PC-3 (cell line): ENCODE results near the gene ZNF213. TPM values are rescaled to one million over a fixed set of nuclear protein-coding genes. Genes with fewer than 3 reads are reported as not detected.
"Not testable (repeated sequence)": the region's sequence is repeated elsewhere in the genome, so short reads cannot be mapped to it uniquely, and the experiment has no call there.

Experiments
- ATAC-seq: fragments of 200-7000 bp; cut with Tn5 transposase; 2 replicates; pipeline ENCODE4 v1.9.1; 2020; ENCODE audit warnings: mild to moderate bottlenecking, moderate library complexity
- BruUV-seq: library from RNA; stranded (reverse); fragments of 400-500 nt; replicated peaks from 2 replicates; lab custom pipeline; 2021; lab: Mats Ljungman, UMichigan
- CTCF ChIA-PET: fragments of 300-600 bp; sonication (Branson Sonifier 250); formaldehyde crosslinking; loops from one replicate; lab custom pipeline; 2022; ENCODE audit warnings: antibody characterized with exemption; lab: Charles Lee
- POLR2A ChIA-PET: fragments of 300-600 bp; sonication (Branson Sonifier 250); formaldehyde crosslinking; loops from one replicate; lab custom pipeline; 2022; ENCODE audit warnings: antibody characterized with exemption; ENCODE audit not compliant: unreplicated experiment; lab: Charles Lee
- DNase-seq: peaks from one replicate; pipeline ENCODE4 v3.0.0-alpha.2; 2015
- H2AFZ ChIP-seq: fragments of 300-600 bp; sonication (generic); 2 replicates; pipeline ENCODE4 v1.6.0; 2016; ENCODE audit warnings: antibody characterized with exemption, low read length
- H3F3A ChIP-seq: fragments of 300-600 bp; sonication (generic); one replicate; pipeline ENCODE4 v1.6.0; 2017; ENCODE audit warnings: antibody characterized with exemption, low read length, control low read depth, mild to moderate bottlenecking; ENCODE audit not compliant: unreplicated experiment
- H3K27ac ChIP-seq: fragments of 300-600 bp; sonication (generic); 2 replicates; pipeline ENCODE4 v1.5.1; 2016; ENCODE audit warnings: mild to moderate bottlenecking, low read length
- H3K27me3 ChIP-seq: fragments of 300-600 bp; sonication (generic); 2 replicates; pipeline ENCODE4 v1.6.1; 2016; ENCODE audit warnings: low read length, mixed read lengths
- H3K36me3 ChIP-seq: fragments of 300-600 bp; sonication (generic); 2 replicates; pipeline ENCODE4 v1.6.1; 2016; ENCODE audit warnings: low read depth, mixed run types, low read length, mixed read lengths
- H3K4me1 ChIP-seq: fragments of 300-600 bp; sonication (generic); 2 replicates; pipeline ENCODE4 v1.5.1; 2016; ENCODE audit warnings: low read length; ENCODE audit not compliant: insufficient read depth
- H3K4me2 ChIP-seq: fragments of 300-600 bp; sonication (generic); 2 replicates; pipeline ENCODE4 v1.6.0; 2016; ENCODE audit warnings: low read length
- H3K4me3 ChIP-seq: fragments of 300-600 bp; sonication (generic); 2 replicates; pipeline ENCODE4 v1.5.1; 2016; ENCODE audit warnings: mild to moderate bottlenecking, low read length, mixed read lengths
- H3K79me2 ChIP-seq: fragments of 300-600 bp; sonication (generic); 2 replicates; pipeline ENCODE4 v1.6.1; 2017; ENCODE audit warnings: low read length, mixed read lengths
- H3K9ac ChIP-seq: fragments of 300-600 bp; sonication (generic); 2 replicates; pipeline ENCODE4 v1.6.0; 2016; ENCODE audit warnings: mild to moderate bottlenecking, low read length
- H3K9me2 ChIP-seq: fragments of 300-600 bp; sonication (generic); replicated peaks from 2 replicates; pipeline ENCODE4 v1.6.1; 2016; ENCODE audit warnings: mixed run types, low read length, mixed read lengths
- H3K9me3 ChIP-seq: fragments of 300-600 bp; sonication (generic); 2 replicates; pipeline ENCODE4 v1.6.1; 2016; ENCODE audit warnings: low read length, mixed read lengths
- H4K20me1 ChIP-seq: fragments of 300-600 bp; sonication (generic); 2 replicates; pipeline ENCODE4 v1.6.1; 2016; ENCODE audit warnings: low read length, mixed read lengths
- EZH2 ChIP-seq: fragments of 300-600 bp; sonication (generic); IDR thresholded peaks from one replicate; pipeline ENCODE4 v1.6.1; 2017; ENCODE audit warnings: antibody characterized with exemption, mild to moderate bottlenecking, low read length; ENCODE audit not compliant: unreplicated experiment
- EZH2phosphoT487 ChIP-seq: fragments of 300-600 bp; sonication (generic); IDR thresholded peaks from 2 replicates; pipeline ENCODE4 v1.6.1; 2018; ENCODE audit warnings: mild to moderate bottlenecking, antibody characterized with exemption, low read length, borderline replicate concordance
- intact Hi-C: fragments of 100-400 bp; cut with micrococcal nuclease; formaldehyde crosslinking; loops from 2 replicates; pipeline ENCODE4 v1.9.0; 2023
- total RNA-seq: library from RNA; depleted of rRNA; stranded (reverse); fragments of >200 nt; gene quantifications from 2 replicates; pipeline ENCODE4 v1.2.3, GENCODE V29; 2014
- TF ChIP-seq, protein P1 (sequence below): fragments of 300-600 bp; sonication (generic); conservative IDR thresholded peaks from 2 replicates; pipeline ENCODE4 v1.5.1; 2017; ENCODE audit warnings: antibody characterized with exemption, low read depth, mild to moderate bottlenecking, low read length

The ZNF213 gene
- total RNA-seq, 1 experiment from 2014 or later = 3.6 TPM

DNA sequence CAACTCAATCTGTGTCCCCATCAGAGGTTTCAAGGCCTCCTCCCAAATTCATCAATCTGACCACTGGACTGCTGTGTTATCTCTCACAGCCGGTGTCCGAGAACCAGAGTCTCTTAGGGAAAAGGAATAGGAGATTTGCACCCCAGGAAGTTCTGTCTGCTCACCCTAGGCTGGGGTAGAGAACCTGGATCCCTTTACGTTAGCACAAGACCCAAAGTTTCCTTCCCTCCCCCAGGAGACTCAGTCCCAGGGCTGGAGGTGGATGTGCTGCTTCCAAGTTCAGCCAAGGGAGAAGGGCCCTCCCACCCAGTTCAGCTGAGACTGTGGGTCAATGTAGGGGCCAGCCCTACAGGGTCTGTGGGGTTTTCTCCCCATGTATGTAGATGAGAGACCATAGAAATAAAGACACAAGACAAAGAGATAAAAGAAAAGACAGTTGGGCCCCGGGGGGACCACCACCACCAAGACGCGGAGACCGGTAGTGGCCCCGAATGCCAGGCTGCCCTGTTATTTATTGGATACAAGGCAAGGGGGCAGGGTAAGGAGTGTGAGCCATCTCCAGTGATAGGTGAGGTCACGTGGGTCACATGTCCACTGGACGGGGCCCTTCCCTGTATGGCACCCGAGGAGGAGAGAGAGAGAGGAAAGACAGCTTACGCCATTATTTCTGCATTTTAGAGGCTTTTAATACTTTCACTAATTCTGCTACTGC is 30.4 kb downstream of the ZNF213 start:
- Histone ChIP-seq H3F3A (no peaks in the 10 kb centered on the region), H3K9me2 (no peaks in the 10 kb centered on the region), H3K9me3 (no peaks in the 10 kb centered on the region), H3K36me3 (no peaks in the 10 kb centered on the region), H4K20me1 (no peaks in the 10 kb centered on the region), H3K27ac (no peak overlapping the region), H3K4me3 (peak overlapping the region; percentile 35; the same call in 1 of the 2 replicates), H3K4me2 (peak overlapping the region; percentile 43; the same call in 1 of the 2 replicates), H3K4me1 (no peaks in the 10 kb centered on the region), H2AFZ (peak overlapping the region; percentile 65), H3K27me3 (peaks cover 10% of the 10 kb centered on the region; the same call in 1 of the 2 replicates), H3K9ac (no peak overlapping the region), H3K79me2 (no peaks in the 10 kb centered on the region)
- ATAC-seq (no peak), DNase-seq (no peak)
- CTCF ChIA-PET = no interaction called here
- no peak for TF ChIP-seq EZH2
- no peak for TF ChIP-seq EZH2phosphoT487
- TF ChIP-seq, protein P1, sequence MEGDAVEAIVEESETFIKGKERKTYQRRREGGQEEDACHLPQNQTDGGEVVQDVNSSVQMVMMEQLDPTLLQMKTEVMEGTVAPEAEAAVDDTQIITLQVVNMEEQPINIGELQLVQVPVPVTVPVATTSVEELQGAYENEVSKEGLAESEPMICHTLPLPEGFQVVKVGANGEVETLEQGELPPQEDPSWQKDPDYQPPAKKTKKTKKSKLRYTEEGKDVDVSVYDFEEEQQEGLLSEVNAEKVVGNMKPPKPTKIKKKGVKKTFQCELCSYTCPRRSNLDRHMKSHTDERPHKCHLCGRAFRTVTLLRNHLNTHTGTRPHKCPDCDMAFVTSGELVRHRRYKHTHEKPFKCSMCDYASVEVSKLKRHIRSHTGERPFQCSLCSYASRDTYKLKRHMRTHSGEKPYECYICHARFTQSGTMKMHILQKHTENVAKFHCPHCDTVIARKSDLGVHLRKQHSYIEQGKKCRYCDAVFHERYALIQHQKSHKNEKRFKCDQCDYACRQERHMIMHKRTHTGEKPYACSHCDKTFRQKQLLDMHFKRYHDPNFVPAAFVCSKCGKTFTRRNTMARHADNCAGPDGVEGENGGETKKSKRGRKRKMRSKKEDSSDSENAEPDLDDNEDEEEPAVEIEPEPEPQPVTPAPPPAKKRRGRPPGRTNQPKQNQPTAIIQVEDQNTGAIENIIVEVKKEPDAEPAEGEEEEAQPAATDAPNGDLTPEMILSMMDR = no peak
- POLR2A ChIA-PET = no interaction called here
- intact Hi-C loops = no loop called here
- no TSS peak for BruUV-seq

DNA sequence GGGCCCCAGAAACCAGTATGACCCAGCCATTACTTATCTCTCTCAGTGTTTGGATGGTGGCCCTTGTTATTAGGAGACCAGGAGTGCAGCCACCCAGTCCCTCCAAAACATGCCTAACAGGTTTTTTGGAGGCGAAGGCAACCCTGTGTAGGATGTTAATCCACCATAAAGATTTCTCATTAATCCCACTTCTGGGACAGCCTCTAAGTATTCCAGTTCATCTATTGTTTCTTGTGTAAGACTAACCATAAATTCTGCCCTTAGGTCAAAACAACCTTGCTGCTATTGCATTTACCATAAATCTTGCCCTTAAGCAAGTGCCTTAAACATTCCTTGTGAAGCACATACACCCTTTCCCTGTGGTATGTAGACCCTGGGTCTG is 31.7 kb downstream of the ZNF213 start:
- TF ChIP-seq EZH2phosphoT487 (no peak), EZH2 (no peak)
- TF ChIP-seq, protein P1 = no peak
- no peaks in the 10 kb centered on the region for H3K9me2 ChIP-seq
- H3K9ac ChIP-seq = no peak overlapping the region
- no peak overlapping the region for H3K4me3 ChIP-seq
- H3K79me2 ChIP-seq = no peaks in the 10 kb centered on the region
- no peaks in the 10 kb centered on the region for H3K9me3 ChIP-seq
- ChIA-PET CTCF (no interaction called here), POLR2A (no interaction called here)
- ATAC-seq = no peak
- intact Hi-C loops = no loop called here
- BruUV-seq = no TSS peak
- no peaks in the 10 kb centered on the region for H4K20me1 ChIP-seq
- H3K36me3 ChIP-seq = no peaks in the 10 kb centered on the region
- H3K4me1 ChIP-seq = no peaks in the 10 kb centered on the region
- DNase-seq = no peak
- no peaks in the 10 kb centered on the region for H3F3A ChIP-seq
- H3K4me2 ChIP-seq = no peak overlapping the region
- peaks cover 20% of the 10 kb centered on the region for H3K27me3 ChIP-seq
- H3K27ac ChIP-seq = no peak overlapping the region
- no peak overlapping the region for H2AFZ ChIP-seq

DNA sequence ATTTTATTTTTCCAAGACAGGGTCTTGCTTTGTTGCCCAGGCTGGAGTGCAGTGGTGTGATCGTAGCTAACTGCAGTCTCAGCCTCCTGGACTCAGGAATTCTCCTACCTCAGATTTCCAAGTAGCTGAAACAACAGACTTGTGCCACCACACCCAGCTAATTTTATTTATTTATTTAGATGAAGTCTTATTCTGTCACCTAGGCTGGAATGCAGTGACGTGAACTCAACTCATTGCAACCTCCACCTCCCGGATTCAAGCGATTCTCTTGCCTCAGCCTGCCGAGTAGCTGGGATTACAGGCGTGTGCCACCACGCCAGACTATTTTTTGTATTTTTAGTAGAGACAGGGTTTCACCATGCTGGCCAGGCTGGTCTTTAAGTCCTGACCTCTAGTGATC is 33.9 kb downstream of the ZNF213 start:
- DNase-seq, H3K9me2 ChIP-seq, ATAC-seq, H3K9ac ChIP-seq, H3K4me1 ChIP-seq, H4K20me1 ChIP-seq, BruUV-seq, CTCF ChIA-PET, intact Hi-C loops, H3K9me3 ChIP-seq, H3K4me2 ChIP-seq, POLR2A ChIA-PET, H3K27ac ChIP-seq, H2AFZ ChIP-seq, H3K36me3 ChIP-seq, H3K4me3 ChIP-seq, H3K79me2 ChIP-seq, H3F3A ChIP-seq: not testable (repeated sequence)
- peaks cover 20% of the 10 kb centered on the region for H3K27me3 ChIP-seq
